ENCODE measurements around the gene SLC25A21.

DNA sequence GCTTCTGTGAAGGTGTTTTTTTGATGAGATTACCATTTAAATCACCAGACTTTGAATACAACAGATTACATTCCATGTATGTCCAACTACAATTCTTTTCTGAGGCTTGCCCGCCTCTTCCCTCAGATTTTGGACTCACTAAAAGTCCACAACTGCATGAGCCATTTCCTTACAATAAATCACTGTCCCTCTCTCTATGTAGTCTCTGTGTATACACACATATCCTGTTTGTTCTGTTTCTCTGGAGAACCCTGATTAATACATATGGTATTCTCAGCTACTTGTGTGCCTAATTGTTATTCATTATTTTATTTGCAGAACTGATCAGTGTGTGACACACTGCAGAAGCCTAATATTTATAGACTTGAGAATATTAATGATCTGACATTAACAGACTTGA, 22.9 kb upstream of the SLC25A21 start:
- TF ChIP-seq, protein P1, sequence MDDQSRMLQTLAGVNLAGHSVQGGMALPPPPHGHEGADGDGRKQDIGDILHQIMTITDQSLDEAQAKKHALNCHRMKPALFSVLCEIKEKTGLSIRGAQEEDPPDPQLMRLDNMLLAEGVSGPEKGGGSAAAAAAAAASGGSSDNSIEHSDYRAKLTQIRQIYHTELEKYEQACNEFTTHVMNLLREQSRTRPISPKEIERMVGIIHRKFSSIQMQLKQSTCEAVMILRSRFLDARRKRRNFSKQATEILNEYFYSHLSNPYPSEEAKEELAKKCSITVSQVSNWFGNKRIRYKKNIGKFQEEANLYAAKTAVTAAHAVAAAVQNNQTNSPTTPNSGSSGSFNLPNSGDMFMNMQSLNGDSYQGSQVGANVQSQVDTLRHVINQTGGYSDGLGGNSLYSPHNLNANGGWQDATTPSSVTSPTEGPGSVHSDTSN (IDR thresholded peaks at IDR 0.05) = no peak
- TF ChIP-seq CHD2 (IDR thresholded peaks at IDR 0.05; ENCODE audit: low read length, partially characterized antibody) (no peak), CTCF (IDR thresholded peaks at IDR 0.05) (no peak), POLR2A (IDR thresholded peaks at IDR 0.05; ENCODE audit: low read length) (no peak), JUN (IDR thresholded peaks at IDR 0.05) (no peak), PHF8 (IDR thresholded peaks at IDR 0.05; ENCODE audit: borderline replicate concordance, low read depth) (no peak), CEBPB (IDR thresholded peaks at IDR 0.05) (no peak)
